Activated CD4-positive, CD25-positive, alpha-beta regulatory T cell treated with anti-CD3 and anti-CD28 coated beads, Interleukin-2, amount 50 U/mL, for 24 hours (primary cell): ENCODE data around the gene OBSL1.

Source experiments
- ATAC-seq, 2 donors: fragments of 150-1000 bp; cut with Tn5 transposase; one replicate each; pipeline ENCODE4 v1.10.0; 2021; ENCODE audit warnings: mild to moderate bottlenecking in 1 of 2, moderate library complexity in 1 of 2

OBSL1 gene

GRCh38 chr2:219596954-219597551 is 25.7 kb upstream of the OBSL1 start:
- no peak for ATAC-seq

- ATAC-seq, result no peak
These were observed 23.9 kb upstream of the OBSL1 start for GRCh38 chr2:219595256-219595655.

GRCh38 chr2:219593154-219593553 is 21.8 kb upstream of the OBSL1 start:
- no peak for ATAC-seq

- ATAC-seq, result no peak
These were observed 21.4 kb upstream of the OBSL1 start for GRCh38 chr2:219592736-219593135.

GRCh38 chr2:219591091-219591490 is 19.8 kb upstream of the OBSL1 start:
- no peak for ATAC-seq

GRCh38 chr2:219581346-219581745 is 10.0 kb upstream of the OBSL1 start:
- ATAC-seq, result no peak

- ATAC-seq, result no peak
These were observed 7.7 kb upstream of the OBSL1 start for GRCh38 chr2:219578811-219579613.

GRCh38 chr2:219576505-219577388 is 5.4 kb upstream of the OBSL1 start:
- no peak for ATAC-seq

GRCh38 chr2:219575566-219576504 is 4.5 kb upstream of the OBSL1 start:
- no peak for ATAC-seq

GRCh38 chr2:219574484-219575311 is 3.4 kb upstream of the OBSL1 start:
- no peak for ATAC-seq

GRCh38 chr2:219573166-219573565 is 1.8 kb upstream of the OBSL1 start:
- no peak for ATAC-seq

- no peak for ATAC-seq
These were observed 1.1 kb upstream of the OBSL1 start, which contains the start of gene INHA for GRCh38 chr2:219572237-219573001. INHA (plus strand) TSS chr2:219572310; CDS start chr2:219572375, 65 bp downstream.

GRCh38 chr2:219570924-219571310 is 422 bp downstream of the OBSL1 start:
- no peak for ATAC-seq

- peak in 1 of 2 donors; percentile 23 for ATAC-seq
These were observed 980 bp downstream of the OBSL1 start for GRCh38 chr2:219570194-219570923.

- ATAC-seq, result no peak
These were observed 1.7 kb downstream of the OBSL1 start for GRCh38 chr2:219569635-219570034.

GRCh38 chr2:219569041-219569440 is 2.3 kb downstream of the OBSL1 start:
- ATAC-seq, result no peak

GRCh38 chr2:219567791-219568361 is 3.5 kb downstream of the OBSL1 start:
- ATAC-seq, result no peak

- no peak for ATAC-seq
These were observed 4.2 kb downstream of the OBSL1 start for GRCh38 chr2:219567131-219567530.

- ATAC-seq, result no peak
These were observed 4.7 kb downstream of the OBSL1 start for GRCh38 chr2:219566640-219567039.
